ENCODE results near the gene ERCC6L2. TPM values are rescaled to one million over a fixed set of nuclear protein-coding genes. Genes with fewer than 3 reads are reported as not detected.

ERCC6L2 gene
- total RNA-seq: 79.3 and 99.6 TPM in 2 replicates

GRCh38 chr9:95875305-95876137 is at the start of gene ERCC6L2:
ERCC6L2 (plus strand) TSS chr9:95875691; CDS start chr9:95876039, 348 bp downstream.

All from smooth muscle cell of the umbilical artery (primary cell).